HepG2 (cell line): ENCODE results near the gene VDAC1. TPM values are rescaled to one million over a fixed set of nuclear protein-coding genes. Genes with fewer than 3 reads are reported as not detected.

Experiments
- CBX5 ChIP-seq: sonication (generic); formaldehyde crosslinking; IDR thresholded peaks from 2 replicates; pipeline ENCODE4 v1.4.0; 2020; ENCODE audit warnings: missing genetic modification reagents, borderline replicate concordance
- ESRRA ChIP-seq: sonication (generic); formaldehyde crosslinking; IDR thresholded peaks from 2 replicates; pipeline ENCODE4 v1.5.1; 2020; ENCODE audit warnings: mild to moderate bottlenecking, low read depth, missing genetic modification reagents
- HNF1B ChIP-seq: sonication (generic); formaldehyde crosslinking; IDR thresholded peaks from 2 replicates; pipeline ENCODE4 v1.5.1; 2020; ENCODE audit warnings: mild to moderate bottlenecking, moderate library complexity, missing genetic modification reagents
- HOXA9 ChIP-seq: sonication (generic); formaldehyde crosslinking; IDR thresholded peaks from 2 replicates; pipeline ENCODE4 v1.8.1; 2022; ENCODE audit warnings: missing genetic modification reagents, mild to moderate bottlenecking, moderate library complexity, borderline replicate concordance
- MAX ChIP-seq: IDR thresholded peaks from 2 replicates; pipeline ENCODE4 v1.6.1; 2012; ENCODE audit warnings: inconsistent platforms
- NKX3-1 ChIP-seq: sonication (generic); formaldehyde crosslinking; IDR thresholded peaks from 2 replicates; pipeline ENCODE4 v1.5.0; 2020; ENCODE audit warnings: missing genetic modification reagents
- NR2F1 ChIP-seq, 2 experiments: fragments of 450-650 bp in 1 of 2; formaldehyde crosslinking in 1 of 2; IDR thresholded peaks; 2 replicates each; pipeline versions ENCODE4 v1.5.0 to v1.6.1; 2016 to 2020; ENCODE audit warnings: mild to moderate bottlenecking in 1 of 2, missing compliant biosample characterization in 1 of 2, missing genetic modification reagents in 1 of 2, moderate library complexity in 1 of 2
- PATZ1 ChIP-seq: sonication (generic); formaldehyde crosslinking; IDR thresholded peaks from 2 replicates; pipeline ENCODE4 v1.4.0; 2020; ENCODE audit warnings: missing genetic modification reagents
- POLR2G ChIP-seq: fragments of 200-400 bp; formaldehyde crosslinking; IDR thresholded peaks from 2 replicates; pipeline ENCODE4 v1.6.1; 2018; ENCODE audit warnings: mild to moderate bottlenecking, low read depth, low read length, moderate library complexity
- TCF7L2 ChIP-seq: IDR thresholded peaks from 2 replicates; pipeline ENCODE4 v1.6.1; 2011; ENCODE audit warnings: mild to moderate bottlenecking, low read depth, low read length, moderate library complexity
- TGIF2 ChIP-seq: IDR thresholded peaks from 2 replicates; pipeline ENCODE4 v1.6.1; 2016; ENCODE audit warnings: control low read depth, missing compliant biosample characterization
- ZNF646 ChIP-seq: sonication (generic); formaldehyde crosslinking; IDR thresholded peaks from 2 replicates; pipeline ENCODE4 v1.9.0; 2021; ENCODE audit warnings: mild to moderate bottlenecking, missing genetic modification reagents
- polyA plus RNA-seq, 8 experiments: library from polyadenylated mRNA; depleted of rRNA in 3 of 8; stranded (reverse) in 7 of 8; unstranded in 1 of 8; fragments of >200 nt; fragmentation: Illumina TruSeq in 4 of 8; extraction: Trizol in 4 of 8; gene quantifications; 2 replicates each; pipeline versions ENCODE4 v1.2.1 to v1.2.3, GENCODE V29; 2011 to 2016; ENCODE audit warnings: low read depth in 4 of 8, missing spikeins in 1 of 8, mixed read lengths in 1 of 8; ENCODE audit not compliant: insufficient read depth in 1 of 8
- total RNA-seq, 5 experiments: library from RNA; depleted of rRNA; stranded (reverse); fragments of >200 nt; fragmentation: Illumina TruSeq; extraction: Trizol; gene quantifications; 2 replicates each; pipeline ENCODE4 v1.2.3, GENCODE V29; 2016; ENCODE audit warnings: low read depth in 1 of 5
- TF ChIP-seq, protein P1 (sequence below): sonication (generic); formaldehyde crosslinking; conservative IDR thresholded peaks from 2 replicates; pipeline ENCODE4 v1.4.0; 2020; ENCODE audit warnings: missing genetic modification reagents
- TF ChIP-seq, protein P2 (sequence below): sonication (generic); formaldehyde crosslinking; IDR thresholded peaks from 2 replicates; pipeline ENCODE4 v1.4.0; 2020; ENCODE audit warnings: mild to moderate bottlenecking, missing genetic modification reagents

The VDAC1 gene
- total and polyA plus RNA-seq, 2 of the 13 experiments (the other 11 are each of a cell fraction or from before 2014, with no cell fraction given): 112 to 380 TPM

DNA sequence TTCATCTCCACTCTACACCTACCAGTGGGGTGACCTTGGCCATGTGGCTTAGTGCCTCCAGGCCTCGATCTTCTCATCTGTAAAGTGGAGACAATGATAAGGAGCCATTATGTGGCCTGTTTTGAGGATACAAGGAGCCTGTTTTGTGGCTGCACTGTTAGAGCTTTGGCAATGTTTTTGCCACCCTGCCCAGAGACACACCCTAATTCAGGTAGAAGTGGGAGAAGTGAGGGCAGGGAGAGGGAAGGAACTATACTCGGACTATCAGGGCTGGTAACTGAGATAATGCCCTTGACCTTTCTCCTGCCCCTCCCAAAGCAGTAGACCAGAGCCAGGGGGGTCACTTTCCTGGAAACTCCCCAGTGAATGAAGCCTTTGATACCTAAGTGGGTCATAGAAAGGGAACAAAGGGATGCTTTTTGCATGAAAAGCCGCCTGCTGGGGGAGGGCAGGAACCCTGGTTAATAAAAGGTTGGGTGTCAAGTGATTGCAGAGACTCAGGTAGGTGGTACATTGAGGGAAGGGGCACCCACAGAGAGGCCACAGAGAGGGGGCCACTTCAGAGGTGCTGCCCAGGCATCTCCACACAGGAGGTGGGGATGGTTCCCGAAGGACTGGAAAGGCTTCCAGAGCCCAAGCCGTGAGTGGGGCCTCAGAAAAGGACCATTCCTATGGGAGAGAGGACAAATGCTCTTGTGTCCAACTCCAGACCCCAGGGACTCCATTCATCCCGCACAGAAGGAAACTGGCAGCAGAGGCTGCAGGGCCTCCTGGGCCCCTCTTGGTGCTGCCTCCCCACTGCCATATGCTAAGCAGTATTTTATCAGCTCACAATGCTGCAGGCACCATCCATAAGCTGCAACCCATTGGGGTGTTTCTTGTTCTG lies 42.3 kb upstream of the VDAC1 start (continued):
- peak; percentile 67; the same call in 1 of the 2 replicates for TF ChIP-seq HNF1B (CRISPR knock-in tag)
- TF ChIP-seq, protein P1, sequence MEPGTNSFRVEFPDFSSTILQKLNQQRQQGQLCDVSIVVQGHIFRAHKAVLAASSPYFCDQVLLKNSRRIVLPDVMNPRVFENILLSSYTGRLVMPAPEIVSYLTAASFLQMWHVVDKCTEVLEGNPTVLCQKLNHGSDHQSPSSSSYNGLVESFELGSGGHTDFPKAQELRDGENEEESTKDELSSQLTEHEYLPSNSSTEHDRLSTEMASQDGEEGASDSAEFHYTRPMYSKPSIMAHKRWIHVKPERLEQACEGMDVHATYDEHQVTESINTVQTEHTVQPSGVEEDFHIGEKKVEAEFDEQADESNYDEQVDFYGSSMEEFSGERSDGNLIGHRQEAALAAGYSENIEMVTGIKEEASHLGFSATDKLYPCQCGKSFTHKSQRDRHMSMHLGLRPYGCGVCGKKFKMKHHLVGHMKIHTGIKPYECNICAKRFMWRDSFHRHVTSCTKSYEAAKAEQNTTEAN (CRISPR knock-in tag): 0 out of 2 replicates have a peak, but pooled peaks have one; percentile 14
- TF ChIP-seq ESRRA (CRISPR knock-in tag): peak; percentile 87
- TF ChIP-seq TCF7L2: peak; percentile 73; the same call in 1 of the 2 replicates
- TF ChIP-seq MAX: peak; percentile 27; the same call in 1 of the 2 replicates
- peak; percentile 100 for TF ChIP-seq PATZ1
- no peak for TF ChIP-seq HOXA9
- TF ChIP-seq, protein P2, sequence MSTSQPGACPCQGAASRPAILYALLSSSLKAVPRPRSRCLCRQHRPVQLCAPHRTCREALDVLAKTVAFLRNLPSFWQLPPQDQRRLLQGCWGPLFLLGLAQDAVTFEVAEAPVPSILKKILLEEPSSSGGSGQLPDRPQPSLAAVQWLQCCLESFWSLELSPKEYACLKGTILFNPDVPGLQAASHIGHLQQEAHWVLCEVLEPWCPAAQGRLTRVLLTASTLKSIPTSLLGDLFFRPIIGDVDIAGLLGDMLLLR: no peak
- peak; percentile 65 for TF ChIP-seq POLR2G
- no peak for TF ChIP-seq ZNF646 (CRISPR knock-in tag)
- TF ChIP-seq CBX5 (CRISPR knock-in tag): peak; percentile 54; the same call in 1 of the 2 replicates
- TF ChIP-seq TGIF2: 0 out of 2 replicates have a peak, but pooled peaks have one; percentile 47
- TF ChIP-seq NKX3-1 (CRISPR knock-in tag): 0 out of 2 replicates have a peak, but pooled peaks have one; percentile 69
- peak; percentile 87 to 94 for TF ChIP-seq NR2F1 (CRISPR knock-in tag; IDR thresholded peaks at IDR 0.05)
